ENCODE results near the gene DNAH3. TPM values are rescaled to one million over a fixed set of nuclear protein-coding genes. Genes with fewer than 3 reads are reported as not detected.

DNAH3 gene
- total RNA-seq, 1 experiment from 2014 or later = 0.24 TPM

GRCh38 chr16:20887207-20887606, 263.4 kb downstream of the DNAH3 start:
- peaks cover 6% of the 10 kb centered on the region for H3K79me1 ChIP-seq (ENCODE audit: insufficient read depth, low read depth, low read length, poor library complexity, severe bottlenecking)
- no peaks in the 10 kb centered on the region for H3K27me3 ChIP-seq (ENCODE audit: insufficient read depth, low read length)
- H3K4me1 ChIP-seq (ENCODE audit: insufficient read depth, low read length) = peaks cover 4% of the 10 kb centered on the region; the same call in 1 of the 2 replicates
- no peak overlapping the region for H4K5ac ChIP-seq (ENCODE audit: insufficient read length, low read depth, low read length)
- no peak overlapping the region for H3K18ac ChIP-seq (ENCODE audit: insufficient read length, low read depth, low read length)
- no peaks in the 10 kb centered on the region for H3K9me3 Mint-ChIP-seq
- H4K20me1 ChIP-seq (ENCODE audit: control insufficient read depth, insufficient read depth, insufficient read length) = no peaks in the 10 kb centered on the region
- peaks cover 8% of the 10 kb centered on the region; the same call in 1 of the 2 replicates for H3K79me2 ChIP-seq (ENCODE audit: insufficient read depth, low read length)
- no peak overlapping the region for H2BK20ac ChIP-seq (ENCODE audit: low read depth, low read length, poor library complexity, severe bottlenecking)
- no peaks in the 10 kb centered on the region for H3K9me3 ChIP-seq (ENCODE audit: control insufficient read depth, low read depth, low read length)
- no peak overlapping the region for H4K8ac ChIP-seq (replicated peaks; ENCODE audit: insufficient read length, low read depth, low read length)
- no peak overlapping the region for H3K4ac ChIP-seq (ENCODE audit: low read depth, low read length)
- H3K27ac Mint-ChIP-seq = no peak overlapping the region
- no peak overlapping the region for H3K14ac ChIP-seq (ENCODE audit: insufficient read depth, low read length)
- no peak overlapping the region for H3K56ac ChIP-seq (ENCODE audit: insufficient read length, low read depth, low read length)
- no peak overlapping the region for H2BK5ac ChIP-seq (ENCODE audit: insufficient read length, low read length)
- no peak overlapping the region for H3K4me2 ChIP-seq (ENCODE audit: insufficient read depth, insufficient read length, low read length)
- H2BK12ac ChIP-seq (ENCODE audit: insufficient read length, low read depth, low read length) = no peak overlapping the region
- no peak for TF ChIP-seq CTCF (conservative IDR thresholded peaks at IDR 0.05)
- H2AFZ ChIP-seq (ENCODE audit: low read length) = no peak overlapping the region
- H3K23ac ChIP-seq (ENCODE audit: insufficient read length, low read depth, low read length) = no peak overlapping the region
- peaks cover 19 to 23% of the 10 kb centered on the region in 2 experiments for H3K4me1 Mint-ChIP-seq
- H3K27ac ChIP-seq (ENCODE audit: insufficient read length, low read depth, low read length) = no peak overlapping the region
- no peaks in the 10 kb centered on the region for H3K23me2 ChIP-seq (ENCODE audit: insufficient read length, low read depth, low read length, poor library complexity, severe bottlenecking)
- no CpG with 5 or more reads among the region's 1 CpG for WGBS (ENCODE audit: extremely low coverage, insufficient read length, low lambda C conversion rate)
- H3T11ph ChIP-seq (ENCODE audit: low read length) = no peak overlapping the region
- H2BK120ac ChIP-seq (ENCODE audit: low read depth, low read length, poor library complexity, severe bottlenecking) = no peak overlapping the region
- H3K27me3 Mint-ChIP-seq (ENCODE audit: low read depth) = no peaks in the 10 kb centered on the region
- no peak overlapping the region for H3K9ac ChIP-seq (ENCODE audit: extremely low read depth, insufficient read length, low read length)
- DNase-seq = no peak
- H3K36me3 Mint-ChIP-seq (ENCODE audit: insufficient read depth in 1 of 3, low read depth in 3 of 3) = peaks cover 4 to 16% (median 5%) of the 10 kb centered on the region in 3 experiments; a peak in 6 of 7 replicates
- no peak overlapping the region for H2AK5ac ChIP-seq (ENCODE audit: insufficient read length, low read length)
- no peak overlapping the region for H3K4me3 Mint-ChIP-seq
- H2BK15ac ChIP-seq (ENCODE audit: low read depth, low read length) = no peak overlapping the region
- no peak overlapping the region for H4K91ac ChIP-seq (ENCODE audit: insufficient read length, low read depth, low read length)

All from H9 (cell line).